CD14-positive monocyte (primary cell): ENCODE measurements around the gene SERPINA3. TPM values are rescaled to one million over a fixed set of nuclear protein-coding genes. Genes with fewer than 3 reads are reported as not detected.

Experiments used
- DNase-seq, 3 donors: peaks; one replicate each; pipeline ENCODE4 v3.0.0-alpha.2; 2011 to 2022
- H2AFZ ChIP-seq: 2 replicates; pipeline ENCODE4 v1.6.0; 2012; ENCODE audit warnings: mild to moderate bottlenecking, low read depth, low read length, inconsistent platforms; ENCODE audit not compliant: insufficient read depth, poor library complexity, severe bottlenecking
- H3K27ac ChIP-seq, 2 donors: 1 replicate in 1 of 2; 2 replicates in 1 of 2; pipeline ENCODE4 v1.5.1; 2012 to 2013; ENCODE audit warnings: low read length in 2 of 2, control low read depth in 1 of 2, inconsistent platforms in 1 of 2, low read depth in 1 of 2, mild to moderate bottlenecking in 1 of 2
- H3K27me3 ChIP-seq, 2 donors: one replicate each; pipeline versions ENCODE4 v1.6.0 to v1.6.1; 2011 to 2013; ENCODE audit warnings: low read length in 2 of 2; ENCODE audit not compliant: control insufficient read depth in 2 of 2, insufficient read depth in 2 of 2
- H3K36me3 ChIP-seq, 2 donors: replicated peaks in 1 of 2; 1 replicate in 1 of 2; 2 replicates in 1 of 2; pipeline versions ENCODE4 v1.5.1 to v1.6.1; 2012 to 2013; ENCODE audit warnings: low read length in 2 of 2, control low read depth in 1 of 2, inconsistent platforms in 1 of 2, mild to moderate bottlenecking in 1 of 2; ENCODE audit not compliant: insufficient read depth in 2 of 2, control insufficient read depth in 1 of 2
- H3K4me1 ChIP-seq, 2 donors: 1 replicate in 1 of 2; 2 replicates in 1 of 2; pipeline versions ENCODE4 v1.5.1 to v1.6.1; 2012 to 2013; ENCODE audit warnings: low read length in 2 of 2, control low read depth in 1 of 2, inconsistent platforms in 1 of 2, mild to moderate bottlenecking in 1 of 2, moderate library complexity in 1 of 2; ENCODE audit not compliant: insufficient read depth in 2 of 2, control insufficient read depth in 1 of 2
- H3K4me2 ChIP-seq: replicated peaks from 2 replicates; pipeline ENCODE3; 2012; ENCODE audit warnings: low read length, moderate library complexity, mild to moderate bottlenecking; ENCODE audit not compliant: poor library complexity, severe bottlenecking; ENCODE audit errors: extremely low read depth
- H3K4me3 ChIP-seq, 3 experiments: fragments of 200-600 bp in 1 of 3; sonication (generic) in 1 of 3; replicated peaks in 1 of 3; 1 replicate in 2 of 3; 2 replicates in 1 of 3; pipeline ENCODE4 v1.5.1; 2011 to 2013; ENCODE audit warnings: low read length in 3 of 3, mild to moderate bottlenecking in 3 of 3, control low read depth in 2 of 3, low read depth in 2 of 3, inconsistent platforms in 1 of 3, moderate library complexity in 1 of 3
- H3K79me2 ChIP-seq: 2 replicates; pipeline ENCODE4 v1.6.0; 2012; ENCODE audit warnings: mild to moderate bottlenecking, control low read depth, inconsistent platforms, low read length, moderate library complexity; ENCODE audit not compliant: insufficient read depth
- H3K9ac ChIP-seq: 2 replicates; pipeline ENCODE4 v1.6.0; 2017; ENCODE audit warnings: low read length, mild to moderate bottlenecking; ENCODE audit not compliant: insufficient read depth, poor library complexity, severe bottlenecking
- H3K9me3 ChIP-seq, 2 donors: replicated peaks in 1 of 2; 1 replicate in 1 of 2; 2 replicates in 1 of 2; pipeline versions ENCODE4 v1.5.1 to v1.6.1; 2012 to 2013; ENCODE audit warnings: low read length in 2 of 2, control low read depth in 1 of 2; ENCODE audit not compliant: control insufficient read depth in 1 of 2, insufficient read depth in 1 of 2
- H4K20me1 ChIP-seq: 2 replicates; pipeline ENCODE4 v1.6.0; 2012; ENCODE audit warnings: mild to moderate bottlenecking, low read length, control low read depth, moderate library complexity; ENCODE audit not compliant: insufficient read depth
- H3K27ac Mint-ChIP-seq, 7 donors: one replicate each; pipeline ENCODE4 v1.8.0; 2020; ENCODE audit warnings: mild to moderate bottlenecking in 7 of 7, mixed read lengths in 7 of 7, moderate library complexity in 6 of 7, inconsistent platforms in 2 of 7
- H3K27me3 Mint-ChIP-seq, 3 donors: one replicate each; pipeline ENCODE4 v1.8.0; 2021 to 2022; ENCODE audit warnings: low read depth in 3 of 3, mild to moderate bottlenecking in 3 of 3, mixed read lengths in 3 of 3, moderate library complexity in 3 of 3, inconsistent platforms in 1 of 3
- H3K36me3 Mint-ChIP-seq, 2 donors: one replicate each; pipeline ENCODE4 v1.8.0; 2020; ENCODE audit warnings: mixed read lengths in 2 of 2, inconsistent platforms in 1 of 2, mild to moderate bottlenecking in 1 of 2
- H3K4me1 Mint-ChIP-seq: one replicate; pipeline ENCODE4 v1.8.0; 2020; ENCODE audit warnings: mild to moderate bottlenecking, mixed read lengths
- H3K4me3 Mint-ChIP-seq, 2 donors: one replicate each; pipeline ENCODE4 v1.8.0; 2020; ENCODE audit warnings: mild to moderate bottlenecking in 2 of 2, mixed read lengths in 2 of 2, moderate library complexity in 1 of 2
- H3K9me3 Mint-ChIP-seq, 7 donors: one replicate each; pipeline ENCODE4 v1.8.0; 2020 to 2022; ENCODE audit warnings: mixed read lengths in 7 of 7, mild to moderate bottlenecking in 6 of 7, moderate library complexity in 6 of 7, inconsistent platforms in 2 of 7
- WGBS: methylation state at CpG from one replicate; pipeline ENCODE4 v1.1.5; 2013; ENCODE audit warnings: missing lambda C conversion rate; ENCODE audit not compliant: insufficient coverage; 5-methylcytosine and 5-hydroxymethylcytosine counted together
- intact Hi-C, 2 donors: fragments of 100-400 bp; cut with micrococcal nuclease; formaldehyde crosslinking; loops; one replicate each; pipeline versions ENCODE4 v1.15.0 to v1.15.1; 2023
- polyA plus RNA-seq, 3 donors: library from polyadenylated mRNA; depleted of rRNA in 1 of 3; unstranded in 2 of 3; stranded (reverse) in 1 of 3; fragments of 300-500 nt in 2 of 3; fragments of >200 nt in 1 of 3; fragmentation: Illumina TruSeq in 2 of 3; gene quantifications; 1 replicate in 2 of 3; 2 replicates in 1 of 3; pipeline ENCODE4 v1.2.3, GENCODE V29; 2012 to 2021
- TF ChIP-seq, protein P1 (sequence below): fragments of 200-600 bp; IDR thresholded peaks from one replicate; pipeline ENCODE4 v1.8.0; 2022; ENCODE audit warnings: antibody characterized with exemption, mild to moderate bottlenecking

SERPINA3 gene
- polyA plus RNA-seq, 3 donors = not detected

- intact Hi-C loops = no loop called here
- Histone ChIP-seq H4K20me1 (no peaks in the 10 kb centered on the region), H3K9ac (no peak overlapping the region), H3K4me2 (no peak overlapping the region), H3K27ac (no peak overlapping the region), H3K27me3 (no peaks in the 10 kb centered on the region), H2AFZ (no peak overlapping the region), H3K4me1 (no peaks in the 10 kb centered on the region), H3K4me3 (no peak overlapping the region), H3K9me3 (no peaks in the 10 kb centered on the region), H3K79me2 (no peaks in the 10 kb centered on the region), H3K36me3 (no peaks in the 10 kb centered on the region)
- Mint-ChIP-seq H3K4me1 (no peaks in the 10 kb centered on the region), H3K9me3 (peaks cover 0 to 11% (median 2%) of the 10 kb centered on the region in 7 donors), H3K27me3 (peaks cover 0 to 2% (median 0%) of the 10 kb centered on the region in 3 donors), H3K36me3 (no peaks in the 10 kb centered on the region), H3K4me3 (no peak overlapping the region), H3K27ac (no peak overlapping the region)
- TF ChIP-seq, protein P1, sequence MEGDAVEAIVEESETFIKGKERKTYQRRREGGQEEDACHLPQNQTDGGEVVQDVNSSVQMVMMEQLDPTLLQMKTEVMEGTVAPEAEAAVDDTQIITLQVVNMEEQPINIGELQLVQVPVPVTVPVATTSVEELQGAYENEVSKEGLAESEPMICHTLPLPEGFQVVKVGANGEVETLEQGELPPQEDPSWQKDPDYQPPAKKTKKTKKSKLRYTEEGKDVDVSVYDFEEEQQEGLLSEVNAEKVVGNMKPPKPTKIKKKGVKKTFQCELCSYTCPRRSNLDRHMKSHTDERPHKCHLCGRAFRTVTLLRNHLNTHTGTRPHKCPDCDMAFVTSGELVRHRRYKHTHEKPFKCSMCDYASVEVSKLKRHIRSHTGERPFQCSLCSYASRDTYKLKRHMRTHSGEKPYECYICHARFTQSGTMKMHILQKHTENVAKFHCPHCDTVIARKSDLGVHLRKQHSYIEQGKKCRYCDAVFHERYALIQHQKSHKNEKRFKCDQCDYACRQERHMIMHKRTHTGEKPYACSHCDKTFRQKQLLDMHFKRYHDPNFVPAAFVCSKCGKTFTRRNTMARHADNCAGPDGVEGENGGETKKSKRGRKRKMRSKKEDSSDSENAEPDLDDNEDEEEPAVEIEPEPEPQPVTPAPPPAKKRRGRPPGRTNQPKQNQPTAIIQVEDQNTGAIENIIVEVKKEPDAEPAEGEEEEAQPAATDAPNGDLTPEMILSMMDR = no peak
- DNase-seq = no peak
- WGBS = 100% methylated on average over 1 of the region's 6 CpGs
These were observed 38.5 kb upstream of the SERPINA3 start for GRCh38 chr14:94573475-94574277.

DNA sequence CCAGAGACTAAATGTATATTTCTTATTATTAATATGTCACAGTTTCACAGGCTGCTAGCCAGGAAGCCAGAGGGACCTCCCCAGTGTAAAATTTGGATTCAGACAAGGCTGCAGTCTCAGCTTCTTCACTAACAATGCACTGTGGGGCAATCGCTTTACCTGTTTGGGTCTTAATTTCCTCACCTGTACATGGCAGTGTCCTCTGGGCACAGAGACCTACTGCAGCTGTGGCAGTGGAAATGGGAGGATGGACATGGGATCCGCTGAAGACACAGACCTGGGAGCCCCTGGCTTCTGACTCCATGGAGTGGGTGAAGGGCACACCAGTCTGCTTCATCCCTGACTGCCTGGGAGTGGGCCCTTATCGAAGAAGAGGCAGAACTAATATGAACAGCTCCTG is 37.9 kb upstream of the SERPINA3 start:
- Histone ChIP-seq H3K27me3 (no peaks in the 10 kb centered on the region), H3K4me2 (no peak overlapping the region), H3K36me3 (no peaks in the 10 kb centered on the region), H2AFZ (no peak overlapping the region), H3K4me3 (no peak overlapping the region), H3K4me1 (no peaks in the 10 kb centered on the region), H3K79me2 (no peaks in the 10 kb centered on the region), H3K9ac (no peak overlapping the region), H3K27ac (no peak overlapping the region), H3K9me3 (no peaks in the 10 kb centered on the region), H4K20me1 (no peaks in the 10 kb centered on the region)
- Mint-ChIP-seq H3K4me3 (no peak overlapping the region), H3K27me3 (peaks cover 0 to 2% (median 0%) of the 10 kb centered on the region in 3 donors), H3K9me3 (peaks cover 0 to 12% (median 5%) of the 10 kb centered on the region in 7 donors), H3K27ac (no peak overlapping the region), H3K4me1 (no peaks in the 10 kb centered on the region), H3K36me3 (no peaks in the 10 kb centered on the region)
- 100% methylated on average over 1 of the region's 3 CpGs for WGBS
- TF ChIP-seq, protein P1 = no peak
- no peak for DNase-seq
- intact Hi-C loops = no loop called here
